ENCODE data around the gene CYB5R2.

The CYB5R2 gene

GRCh38 chr11:7677796-7678201, 4.5 kb upstream of the CYB5R2 start:
- DNase-seq (ENCODE audit: low read depth): no peak
- H3K4me3 ChIP-seq (ENCODE audit: low read depth, low read length): no peak overlapping the region
- TF ChIP-seq CTCF (IDR thresholded peaks at IDR 0.05; ENCODE audit: control insufficient read depth, extremely low read depth, insufficient read depth): no peak

- H3K4me3 ChIP-seq (ENCODE audit: low read depth, low read length): no peak overlapping the region
- no peak for TF ChIP-seq CTCF (IDR thresholded peaks at IDR 0.05; ENCODE audit: control insufficient read depth, extremely low read depth, insufficient read depth)
- DNase-seq (ENCODE audit: low read depth): no peak
These were observed 3.8 kb upstream of the CYB5R2 start for GRCh38 chr11:7677071-7677470.

- no peak for DNase-seq (ENCODE audit: low read depth)
- TF ChIP-seq CTCF (IDR thresholded peaks at IDR 0.05; ENCODE audit: control insufficient read depth, extremely low read depth, insufficient read depth): no peak
- no peak overlapping the region for H3K4me3 ChIP-seq (ENCODE audit: low read depth, low read length)
These were observed 2.3 kb upstream of the CYB5R2 start for GRCh38 chr11:7675631-7676030.

GRCh38 chr11:7673724-7674434, 579 bp upstream of the CYB5R2 start:
- peak overlapping the region; percentile 39 for H3K4me3 ChIP-seq (ENCODE audit: low read depth, low read length)
- no peak for TF ChIP-seq CTCF (IDR thresholded peaks at IDR 0.05; ENCODE audit: control insufficient read depth, extremely low read depth, insufficient read depth)
- no peak for DNase-seq (ENCODE audit: low read depth)

GRCh38 chr11:7672276-7672959, 882 bp downstream of the CYB5R2 start:
- no peak overlapping the region for H3K4me3 ChIP-seq (ENCODE audit: low read depth, low read length)
- no peak for TF ChIP-seq CTCF (IDR thresholded peaks at IDR 0.05; ENCODE audit: control insufficient read depth, extremely low read depth, insufficient read depth)
- DNase-seq (ENCODE audit: low read depth): no peak

GRCh38 chr11:7671347-7672215, 1.7 kb downstream of the CYB5R2 start:
- H3K4me3 ChIP-seq (ENCODE audit: low read depth, low read length): no peak overlapping the region
- peak; percentile 50 for DNase-seq (ENCODE audit: low read depth)
- TF ChIP-seq CTCF (IDR thresholded peaks at IDR 0.05; ENCODE audit: control insufficient read depth, extremely low read depth, insufficient read depth): no peak
